ENCODE measurements around the gene SERPINB1. TPM values are rescaled to one million over a fixed set of nuclear protein-coding genes. Genes with fewer than 3 reads are reported as not detected.
"Not testable (repeated sequence)": the region's sequence is repeated elsewhere in the genome, so short reads cannot be mapped to it uniquely, and the experiment has no call there.

SERPINB1 gene
- total RNA-seq, 1 donor from 2014 or later = 9.4 TPM

GRCh38 chr6:2884804-2885203, 43.1 kb upstream of the SERPINB1 start:
- H3K27me3 Mint-ChIP-seq (ENCODE audit: insufficient read depth, low read depth) = peaks cover 2% of the 10 kb centered on the region
- peaks cover 22% of the 10 kb centered on the region for H3K9me3 Mint-ChIP-seq
- no peak overlapping the region for H3K4me3 Mint-ChIP-seq
- Histone ChIP-seq H3K27me3 (no peaks in the 10 kb centered on the region), H4K20me1 (ENCODE audit: low read depth) (no peaks in the 10 kb centered on the region), H3K36me3 (no peaks in the 10 kb centered on the region), H3K4me1 (no peaks in the 10 kb centered on the region), H3K4me3 (no peak overlapping the region), H3K9me3 (ENCODE audit: low read depth) (no peaks in the 10 kb centered on the region), H3K27ac (no peak overlapping the region), H3F3A (ENCODE audit: low read depth) (peaks cover 6% of the 10 kb centered on the region), H3K4me2 (no peak overlapping the region), H3K79me2 (ENCODE audit: low read depth) (no peaks in the 10 kb centered on the region), H2AFZ (replicated peaks) (no peak overlapping the region), H3K9ac (no peak overlapping the region)
- H3K27ac Mint-ChIP-seq = no peak overlapping the region
- peaks cover 2% of the 10 kb centered on the region for H3K36me3 Mint-ChIP-seq
- no peaks in the 10 kb centered on the region for H3K4me1 Mint-ChIP-seq
- TF ChIP-seq EZH2 (IDR thresholded peaks at IDR 0.05) = no peak
- no peak for TF ChIP-seq EZH2phosphoT487 (IDR thresholded peaks at IDR 0.05)
- no peak for TF ChIP-seq CTCF (IDR thresholded peaks at IDR 0.05)
- no peak for DNase-seq (ENCODE audit: low spot score)

GRCh38 chr6:2883673-2884072, 42.0 kb upstream of the SERPINB1 start:
- no peaks in the 10 kb centered on the region for H3K4me1 ChIP-seq
- no peaks in the 10 kb centered on the region for H4K20me1 ChIP-seq (ENCODE audit: low read depth)
- H3F3A ChIP-seq (ENCODE audit: low read depth) = peaks cover 6% of the 10 kb centered on the region
- no peak for DNase-seq (ENCODE audit: low spot score)
- H3K4me3 ChIP-seq = no peak overlapping the region
- H3K27me3 ChIP-seq = no peaks in the 10 kb centered on the region
- Mint-ChIP-seq H3K36me3 (no peaks in the 10 kb centered on the region), H3K9me3 (peaks cover 29% of the 10 kb centered on the region), H3K27me3 (ENCODE audit: insufficient read depth, low read depth) (peaks cover 2% of the 10 kb centered on the region), H3K27ac (no peak overlapping the region), H3K4me3 (no peak overlapping the region), H3K4me1 (no peaks in the 10 kb centered on the region)
- H3K4me2 ChIP-seq = no peak overlapping the region
- H3K79me2 ChIP-seq (ENCODE audit: low read depth) = no peaks in the 10 kb centered on the region
- TF ChIP-seq EZH2 (IDR thresholded peaks at IDR 0.05) (no peak), CTCF (IDR thresholded peaks at IDR 0.05) (no peak), EZH2phosphoT487 (IDR thresholded peaks at IDR 0.05) (no peak)
- no peaks in the 10 kb centered on the region for H3K36me3 ChIP-seq
- H3K9me3 ChIP-seq (ENCODE audit: low read depth) = no peaks in the 10 kb centered on the region
- H3K9ac ChIP-seq = no peak overlapping the region
- no peak overlapping the region for H3K27ac ChIP-seq
- no peak overlapping the region for H2AFZ ChIP-seq (replicated peaks)

GRCh38 chr6:2881423-2881822, 39.8 kb upstream of the SERPINB1 start:
- Mint-ChIP-seq H3K4me3 (no peak overlapping the region), H3K36me3 (no peaks in the 10 kb centered on the region), H3K9me3 (peaks cover 29% of the 10 kb centered on the region), H3K4me1 (peaks cover 19% of the 10 kb centered on the region), H3K27ac (no peak overlapping the region), H3K27me3 (ENCODE audit: insufficient read depth, low read depth) (peaks cover 2% of the 10 kb centered on the region)
- Histone ChIP-seq H3K4me3 (no peak overlapping the region), H3K9ac (no peak overlapping the region), H3K27me3 (peaks cover 15% of the 10 kb centered on the region), H3K36me3 (no peaks in the 10 kb centered on the region), H3K79me2 (ENCODE audit: low read depth) (no peaks in the 10 kb centered on the region), H3F3A (ENCODE audit: low read depth) (peaks cover 18% of the 10 kb centered on the region), H3K27ac (no peak overlapping the region), H4K20me1 (ENCODE audit: low read depth) (no peaks in the 10 kb centered on the region), H3K4me2 (no peak overlapping the region), H3K9me3 (ENCODE audit: low read depth) (no peaks in the 10 kb centered on the region), H3K4me1 (peaks cover 15% of the 10 kb centered on the region), H2AFZ (replicated peaks) (no peak overlapping the region)
- TF ChIP-seq EZH2phosphoT487 (IDR thresholded peaks at IDR 0.05) = no peak
- no peak for TF ChIP-seq CTCF (IDR thresholded peaks at IDR 0.05)
- no peak for TF ChIP-seq EZH2 (IDR thresholded peaks at IDR 0.05)
- DNase-seq (ENCODE audit: low spot score) = no peak

GRCh38 chr6:2880156-2880555, 38.5 kb upstream of the SERPINB1 start:
- not testable (repeated sequence) for H3K27ac Mint-ChIP-seq; H3K9me3 ChIP-seq (ENCODE audit: low read depth); H3K4me2 ChIP-seq; DNase-seq (ENCODE audit: low spot score); H3K4me3 Mint-ChIP-seq; H3K36me3 Mint-ChIP-seq; H3K9ac ChIP-seq; H4K20me1 ChIP-seq (ENCODE audit: low read depth); H3K27me3 Mint-ChIP-seq (ENCODE audit: insufficient read depth, low read depth); H2AFZ ChIP-seq (replicated peaks); H3K27ac ChIP-seq; H3K36me3 ChIP-seq; H3K79me2 ChIP-seq (ENCODE audit: low read depth); H3K4me3 ChIP-seq
- peaks cover 18% of the 10 kb centered on the region for H3K4me1 ChIP-seq
- peaks cover 28% of the 10 kb centered on the region for H3K27me3 ChIP-seq
- H3K4me1 Mint-ChIP-seq = peaks cover 23% of the 10 kb centered on the region
- H3K9me3 Mint-ChIP-seq = peaks cover 31% of the 10 kb centered on the region
- peaks cover 15% of the 10 kb centered on the region for H3F3A ChIP-seq (ENCODE audit: low read depth)

All from neural progenitor cell (in vitro differentiated cells).